HUES6 (cell line): Measurements from ENCODE around the gene MFAP3L.
"Not testable (repeated sequence)": the region's sequence is repeated elsewhere in the genome, so short reads cannot be mapped to it uniquely, and the experiment has no call there.

Experiments
- H3K27ac ChIP-seq: 2 replicates; pipeline ENCODE4 v1.7.0; 2013; ENCODE audit warnings: low read depth, mild to moderate bottlenecking, low read length, inconsistent platforms
- H3K27me3 ChIP-seq: 2 replicates; pipeline ENCODE4 v1.6.1; 2013; ENCODE audit warnings: low read length; ENCODE audit not compliant: control insufficient read depth, insufficient read depth
- H3K36me3 ChIP-seq: 2 replicates; pipeline ENCODE4 v1.6.1; 2013; ENCODE audit warnings: low read length; ENCODE audit not compliant: control insufficient read depth, insufficient read depth
- H3K4me1 ChIP-seq: 2 replicates; pipeline ENCODE4 v1.6.1; 2013; ENCODE audit warnings: low read length; ENCODE audit not compliant: control insufficient read depth, insufficient read depth
- H3K4me3 ChIP-seq: 2 replicates; pipeline ENCODE4 v1.5.1; 2013; ENCODE audit warnings: low read depth, low read length
- H3K9ac ChIP-seq: one replicate; pipeline ENCODE4 v1.6.1; 2013; ENCODE audit warnings: mild to moderate bottlenecking, low read length
- H3K9me3 ChIP-seq: 2 replicates; pipeline ENCODE4 v1.6.1; 2013; ENCODE audit warnings: low read depth, low read length; ENCODE audit not compliant: control insufficient read depth, insufficient read depth

MFAP3L gene

GRCh38 chr4:170026253-170027021 is at the start of gene MFAP3L:
TSS of gene MFAP3L (minus strand) at chr4:170026395. CDS start at chr4:170005877, 20,518 bp downstream.
- Histone ChIP-seq H3K36me3 (peaks cover 15% of the 10 kb centered on the region; the same call in 1 of the 2 replicates), H3K4me3 (peak within 1 kb of the TSS; percentile 97), H3K9me3 (no peaks in the 10 kb centered on the region), H3K9ac (peak within 1 kb of the TSS; percentile 94), H3K27me3 (peaks cover 36% of the 10 kb centered on the region), H3K27ac (peak within 1 kb of the TSS; percentile 95; the same call in 1 of the 2 replicates), H3K4me1 (no peaks in the 10 kb centered on the region)

GRCh38 chr4:170071196-170071595 is 45.0 kb upstream of the MFAP3L start:
- Histone ChIP-seq H3K27ac (no peak overlapping the region), H3K4me1 (peaks cover 6% of the 10 kb centered on the region), H3K27me3 (no peaks in the 10 kb centered on the region), H3K36me3 (peaks cover 83% of the 10 kb centered on the region), H3K9ac (no peak overlapping the region), H3K9me3 (no peaks in the 10 kb centered on the region), H3K4me3 (no peak overlapping the region)

GRCh38 chr4:170068438-170069128 is 42.4 kb upstream of the MFAP3L start:
- H3K27me3 ChIP-seq: no peaks in the 10 kb centered on the region
- no peaks in the 10 kb centered on the region for H3K4me1 ChIP-seq
- H3K4me3 ChIP-seq: no peak overlapping the region
- no peaks in the 10 kb centered on the region for H3K9me3 ChIP-seq
- peaks cover 76% of the 10 kb centered on the region for H3K36me3 ChIP-seq
- no peak overlapping the region for H3K27ac ChIP-seq
- H3K9ac ChIP-seq: no peak overlapping the region

- no peak overlapping the region for H3K4me3 ChIP-seq
- H3K9me3 ChIP-seq: no peaks in the 10 kb centered on the region
- no peak overlapping the region for H3K27ac ChIP-seq
- H3K27me3 ChIP-seq: no peaks in the 10 kb centered on the region
- no peaks in the 10 kb centered on the region for H3K4me1 ChIP-seq
- H3K36me3 ChIP-seq: peaks cover 63% of the 10 kb centered on the region
- H3K9ac ChIP-seq: no peak overlapping the region
These were observed 33.2 kb upstream of the MFAP3L start for GRCh38 chr4:170059421-170059820.

GRCh38 chr4:170058826-170059225 is 32.6 kb upstream of the MFAP3L start:
- no peak overlapping the region for H3K4me3 ChIP-seq
- H3K27me3 ChIP-seq: no peaks in the 10 kb centered on the region
- no peaks in the 10 kb centered on the region for H3K4me1 ChIP-seq
- H3K36me3 ChIP-seq: peaks cover 58% of the 10 kb centered on the region
- no peak overlapping the region for H3K9ac ChIP-seq
- no peaks in the 10 kb centered on the region for H3K9me3 ChIP-seq
- no peak overlapping the region for H3K27ac ChIP-seq

- peaks cover 5% of the 10 kb centered on the region; the same call in 1 of the 2 replicates for H3K4me1 ChIP-seq
- no peak overlapping the region for H3K9ac ChIP-seq
- no peak overlapping the region for H3K27ac ChIP-seq
- no peaks in the 10 kb centered on the region for H3K9me3 ChIP-seq
- no peak overlapping the region for H3K4me3 ChIP-seq
- H3K36me3 ChIP-seq: peaks cover 51% of the 10 kb centered on the region
- H3K27me3 ChIP-seq: no peaks in the 10 kb centered on the region
These were observed 31.7 kb upstream of the MFAP3L start for GRCh38 chr4:170057866-170058265.

GRCh38 chr4:170052919-170053318 is 26.7 kb upstream of the MFAP3L start:
- Histone ChIP-seq H3K36me3 (peaks cover 7% of the 10 kb centered on the region; the same call in 1 of the 2 replicates), H3K27me3 (no peaks in the 10 kb centered on the region), H3K27ac (no peak overlapping the region), H3K9ac (no peak overlapping the region), H3K9me3 (peaks cover 6% of the 10 kb centered on the region; the same call in 1 of the 2 replicates), H3K4me1 (peaks cover 10% of the 10 kb centered on the region; the same call in 1 of the 2 replicates), H3K4me3 (no peak overlapping the region)

GRCh38 chr4:170051402-170051801 is 25.2 kb upstream of the MFAP3L start:
- Histone ChIP-seq H3K27ac (no peak overlapping the region), H3K4me1 (peaks cover 10% of the 10 kb centered on the region; the same call in 1 of the 2 replicates), H3K9me3 (peaks cover 7% of the 10 kb centered on the region; the same call in 1 of the 2 replicates), H3K27me3 (no peaks in the 10 kb centered on the region), H3K9ac (no peak overlapping the region), H3K4me3 (no peak overlapping the region), H3K36me3 (no peaks in the 10 kb centered on the region)

- H3K36me3 ChIP-seq: no peaks in the 10 kb centered on the region
- H3K27me3 ChIP-seq: no peaks in the 10 kb centered on the region
- no peak overlapping the region for H3K9ac ChIP-seq
- no peak overlapping the region for H3K4me3 ChIP-seq
- H3K4me1 ChIP-seq: peaks cover 10% of the 10 kb centered on the region; the same call in 1 of the 2 replicates
- H3K27ac ChIP-seq: no peak overlapping the region
- H3K9me3 ChIP-seq: peaks cover 11% of the 10 kb centered on the region; the same call in 1 of the 2 replicates
These were observed 23.6 kb upstream of the MFAP3L start for GRCh38 chr4:170049766-170050165.

GRCh38 chr4:170047771-170048354 is 21.7 kb upstream of the MFAP3L start:
- H3K9ac ChIP-seq: no peak overlapping the region
- no peaks in the 10 kb centered on the region for H3K36me3 ChIP-seq
- H3K9me3 ChIP-seq: peaks cover 14% of the 10 kb centered on the region; the same call in 1 of the 2 replicates
- no peak overlapping the region for H3K4me3 ChIP-seq
- H3K27me3 ChIP-seq: no peaks in the 10 kb centered on the region
- H3K4me1 ChIP-seq: peaks cover 5% of the 10 kb centered on the region; the same call in 1 of the 2 replicates
- no peak overlapping the region for H3K27ac ChIP-seq

- not testable (repeated sequence) for H3K4me1 ChIP-seq, H3K9ac ChIP-seq, H3K4me3 ChIP-seq, H3K27me3 ChIP-seq, H3K36me3 ChIP-seq, H3K27ac ChIP-seq
- H3K9me3 ChIP-seq: peaks cover 14% of the 10 kb centered on the region; the same call in 1 of the 2 replicates
These were observed 20.0 kb upstream of the MFAP3L start for GRCh38 chr4:170046156-170046555.
